PFSK-1 (cell line): ENCODE measurements around the gene RGS9.

Experiments
- FOXP2 ChIP-seq: optimal IDR thresholded peaks from 2 replicates; pipeline ENCODE3; 2011; ENCODE audit warnings: borderline replicate concordance, control low read depth, inconsistent platforms; ENCODE audit not compliant: insufficient read depth; ENCODE audit errors: extremely low read length, extremely low read depth
- POLR2AphosphoS5 ChIP-seq: IDR thresholded peaks from 2 replicates; pipeline ENCODE4 v1.6.1; 2012; ENCODE audit warnings: low read depth, mild to moderate bottlenecking, control low read depth, low read length, moderate library complexity
- REST ChIP-seq, 2 experiments: IDR thresholded peaks; 2 replicates each; pipeline versions ENCODE4 v1.6.1 to v1.8.0; 2011 to 2012; ENCODE audit warnings: low read depth in 2 of 2, low read length in 2 of 2, control low read depth in 1 of 2, inconsistent platforms in 1 of 2, mild to moderate bottlenecking in 1 of 2, moderate library complexity in 1 of 2; ENCODE audit not compliant: insufficient read depth in 1 of 2
- SIN3A ChIP-seq: IDR thresholded peaks from 2 replicates; pipeline ENCODE4 v1.6.1; 2012; ENCODE audit warnings: mild to moderate bottlenecking, low read length, moderate library complexity, borderline replicate concordance; ENCODE audit not compliant: insufficient read depth
- TAF1 ChIP-seq: IDR thresholded peaks from 2 replicates; pipeline ENCODE4 v1.6.1; 2012; ENCODE audit warnings: low read length, control low read depth, borderline replicate concordance; ENCODE audit not compliant: insufficient read depth

The RGS9 gene

GRCh38 chr17:65218261-65218660, 81.1 kb downstream of the RGS9 start:
- TF ChIP-seq SIN3A (no peak), FOXP2 (no peak), TAF1 (no peak), REST (IDR thresholded peaks at IDR 0.05; ENCODE audit: insufficient read depth in 1 of 2, low read depth in 2 of 2, low read length in 2 of 2) (no peak), POLR2AphosphoS5 (no peak)

GRCh38 chr17:65219124-65219523, 82.0 kb downstream of the RGS9 start:
- no peak for TF ChIP-seq REST (IDR thresholded peaks at IDR 0.05; ENCODE audit: insufficient read depth in 1 of 2, low read depth in 2 of 2, low read length in 2 of 2)

GRCh38 chr17:65219707-65220106, 82.5 kb downstream of the RGS9 start:
- no peak for TF ChIP-seq POLR2AphosphoS5
- no peak for TF ChIP-seq SIN3A
- no peak for TF ChIP-seq TAF1
- TF ChIP-seq FOXP2, result no peak
- no peak for TF ChIP-seq REST (IDR thresholded peaks at IDR 0.05; ENCODE audit: insufficient read depth in 1 of 2, low read depth in 2 of 2, low read length in 2 of 2)

- TF ChIP-seq SIN3A, result no peak
- TF ChIP-seq TAF1, result no peak
- TF ChIP-seq FOXP2, result no peak
- TF ChIP-seq POLR2AphosphoS5, result no peak
- no peak for TF ChIP-seq REST (IDR thresholded peaks at IDR 0.05; ENCODE audit: insufficient read depth in 1 of 2, low read depth in 2 of 2, low read length in 2 of 2)
These were observed 83.6 kb downstream of the RGS9 start for GRCh38 chr17:65220732-65221131.

- TF ChIP-seq FOXP2 (no peak), SIN3A (no peak), TAF1 (no peak), REST (IDR thresholded peaks at IDR 0.05; ENCODE audit: insufficient read depth in 1 of 2, low read depth in 2 of 2, low read length in 2 of 2) (no peak), POLR2AphosphoS5 (no peak)
These were observed 85.1 kb downstream of the RGS9 start for GRCh38 chr17:65222214-65222738.
